DND-41 (cell line): ENCODE data around the gene ZC3H6.

Experiments used
- ATAC-seq: fragments of 200-7000 bp; cut with Tn5 transposase; 3 replicates; pipeline ENCODE4 v1.9.1; 2021; ENCODE audit warnings: low read depth; ENCODE audit not compliant: insufficient read depth
- DNase-seq: peaks from one replicate; pipeline ENCODE4 v3.0.0-alpha.2; 2020
- H2AFZ ChIP-seq: 2 replicates; pipeline ENCODE4 v1.6.0; 2012; ENCODE audit warnings: low read depth, low read length
- H3K27ac ChIP-seq: 2 replicates; pipeline ENCODE4 v1.5.1; 2012; ENCODE audit warnings: low read length, inconsistent platforms
- H3K27me3 ChIP-seq: fragments of 200-600 bp; sonication (generic); 2 replicates; pipeline ENCODE4 v1.6.0; 2012; ENCODE audit warnings: low read length, mild to moderate bottlenecking, inconsistent platforms; ENCODE audit not compliant: insufficient read depth, poor library complexity
- H3K36me3 ChIP-seq: 2 replicates; pipeline ENCODE4 v1.5.1; 2012; ENCODE audit warnings: low read length, inconsistent platforms; ENCODE audit not compliant: insufficient read depth
- H3K4me1 ChIP-seq: 2 replicates; pipeline ENCODE4 v1.5.1; 2012; ENCODE audit warnings: mild to moderate bottlenecking, low read length; ENCODE audit not compliant: insufficient read depth
- H3K4me2 ChIP-seq: 2 replicates; pipeline ENCODE4 v1.6.0; 2012; ENCODE audit warnings: mild to moderate bottlenecking, moderate library complexity, low read length, inconsistent platforms; ENCODE audit not compliant: insufficient read depth
- H3K4me3 ChIP-seq, 2 experiments: fragments of 200-600 bp in 1 of 2; shearing (Covaris generic) in 1 of 2; 2 replicates each; pipeline ENCODE4 v1.5.1; 2012 to 2016; ENCODE audit warnings: inconsistent platforms in 2 of 2, low read length in 2 of 2, mild to moderate bottlenecking in 2 of 2, low read depth in 1 of 2, moderate library complexity in 1 of 2
- H3K79me2 ChIP-seq: 2 replicates; pipeline ENCODE4 v1.6.0; 2012; ENCODE audit warnings: low read length, inconsistent platforms; ENCODE audit not compliant: insufficient read depth
- H3K9ac ChIP-seq: 2 replicates; pipeline ENCODE4 v1.6.0; 2012; ENCODE audit warnings: low read depth, mild to moderate bottlenecking, inconsistent platforms, low read length, moderate library complexity
- H3K9me3 ChIP-seq: 2 replicates; pipeline ENCODE4 v1.5.1; 2012; ENCODE audit warnings: low read length, moderate library complexity, mild to moderate bottlenecking, inconsistent platforms; ENCODE audit not compliant: insufficient read depth, severe bottlenecking
- H4K20me1 ChIP-seq: 2 replicates; pipeline ENCODE4 v1.6.0; 2012; ENCODE audit warnings: low read length; ENCODE audit not compliant: insufficient read depth
- CTCF ChIP-seq: IDR thresholded peaks from 2 replicates; pipeline ENCODE4 v1.5.1; 2012; ENCODE audit warnings: borderline replicate concordance, low read length, moderate library complexity, mild to moderate bottlenecking; ENCODE audit not compliant: poor library complexity, severe bottlenecking; ENCODE audit errors: extremely low read depth
- EZH2 ChIP-seq: IDR thresholded peaks from 3 replicates; pipeline ENCODE4 v1.6.1; 2012; ENCODE audit warnings: borderline replicate concordance, low read depth, mild to moderate bottlenecking, moderate library complexity, low read length, inconsistent platforms; ENCODE audit not compliant: severe bottlenecking

The ZC3H6 gene

GRCh38 chr2:112290088-112290487 lies 14.7 kb downstream of the ZC3H6 start:
- no peak for TF ChIP-seq CTCF
- TF ChIP-seq EZH2, result no peak
- no peak for ATAC-seq
- Histone ChIP-seq H2AFZ (no peak overlapping the region), H3K36me3 (no peaks in the 10 kb centered on the region), H3K27me3 (no peaks in the 10 kb centered on the region), H3K4me2 (no peak overlapping the region), H3K9me3 (no peaks in the 10 kb centered on the region), H3K9ac (no peak overlapping the region), H3K4me3 (no peak overlapping the region), H3K27ac (no peak overlapping the region), H3K4me1 (no peaks in the 10 kb centered on the region), H3K79me2 (no peaks in the 10 kb centered on the region; the same call in 1 of the 2 replicates), H4K20me1 (no peaks in the 10 kb centered on the region)
- no peak for DNase-seq

GRCh38 chr2:112290648-112291047 lies 15.3 kb downstream of the ZC3H6 start:
- no peaks in the 10 kb centered on the region for H3K27me3 ChIP-seq
- no peak overlapping the region for H3K4me3 ChIP-seq
- TF ChIP-seq CTCF (no peak), EZH2 (no peak)
- ATAC-seq (no peak), DNase-seq (no peak)
- no peaks in the 10 kb centered on the region for H3K9me3 ChIP-seq
- no peaks in the 10 kb centered on the region for H3K36me3 ChIP-seq
- H3K4me1 ChIP-seq, result no peaks in the 10 kb centered on the region
- H3K9ac ChIP-seq, result no peak overlapping the region
- H3K27ac ChIP-seq, result no peak overlapping the region
- H3K79me2 ChIP-seq, result no peaks in the 10 kb centered on the region; the same call in 1 of the 2 replicates
- H3K4me2 ChIP-seq, result no peak overlapping the region
- no peak overlapping the region for H2AFZ ChIP-seq
- no peaks in the 10 kb centered on the region for H4K20me1 ChIP-seq

- no peak for TF ChIP-seq CTCF
- Histone ChIP-seq H3K9me3 (no peaks in the 10 kb centered on the region), H3K36me3 (no peaks in the 10 kb centered on the region), H3K27ac (no peak overlapping the region), H2AFZ (no peak overlapping the region), H3K79me2 (no peaks in the 10 kb centered on the region; the same call in 1 of the 2 replicates), H3K4me1 (no peaks in the 10 kb centered on the region), H4K20me1 (no peaks in the 10 kb centered on the region), H3K4me3 (no peak overlapping the region), H3K9ac (no peak overlapping the region), H3K4me2 (no peak overlapping the region), H3K27me3 (no peaks in the 10 kb centered on the region)
- DNase-seq (no peak), ATAC-seq (no peak)
Observed at GRCh38 chr2:112293636-112294401, 18.4 kb downstream of the ZC3H6 start.
